Lung (tissue), 12 donors: ENCODE measurements around the gene RPH3AL. TPM values are rescaled to one million over a fixed set of nuclear protein-coding genes. Genes with fewer than 3 reads are reported as not detected.

Source experiments
- ATAC-seq: fragments of 200-7000 bp; cut with Tn5 transposase; one replicate; pipeline ENCODE4 v1.9.1; 2020; ENCODE audit warnings: moderate number of reproducible peaks; ENCODE audit not compliant: insufficient read depth, low FRiP score
- DNase-seq, 3 donors: peaks; one replicate each; pipeline ENCODE4 v3.0.0-alpha.2; 2013 to 2017
- H3K27ac ChIP-seq, 2 donors: one replicate each; pipeline ENCODE4 v1.5.1; 2013; ENCODE audit warnings: mild to moderate bottlenecking in 2 of 2, moderate library complexity in 2 of 2, control low read depth in 1 of 2, inconsistent platforms in 1 of 2, low read depth in 1 of 2, low read length in 1 of 2
- H3K27me3 ChIP-seq, 3 donors: one replicate each; pipeline ENCODE4 v1.5.1; 2013; ENCODE audit warnings: low read length in 2 of 3; ENCODE audit not compliant: control insufficient read depth in 3 of 3, insufficient read depth in 3 of 3
- H3K36me3 ChIP-seq, 4 donors: one replicate each; pipeline ENCODE4 v1.5.1; 2013; ENCODE audit warnings: low read length in 4 of 4, mild to moderate bottlenecking in 1 of 4, moderate library complexity in 1 of 4; ENCODE audit not compliant: control insufficient read depth in 4 of 4, insufficient read depth in 4 of 4
- H3K4me1 ChIP-seq, 5 donors: one replicate each; pipeline ENCODE4 v1.5.1; 2013; ENCODE audit warnings: low read length in 5 of 5, mild to moderate bottlenecking in 2 of 5, moderate library complexity in 1 of 5; ENCODE audit not compliant: control insufficient read depth in 5 of 5, insufficient read depth in 5 of 5
- H3K4me3 ChIP-seq: one replicate; pipeline ENCODE4 v1.5.1; 2013; ENCODE audit warnings: mild to moderate bottlenecking, control low read depth, moderate library complexity
- H3K9ac ChIP-seq, 2 donors: one replicate each; pipeline ENCODE4 v1.5.1; 2013; ENCODE audit warnings: low read length in 2 of 2, control low read depth in 1 of 2; ENCODE audit not compliant: insufficient read depth in 1 of 2
- H3K9me3 ChIP-seq, 4 donors: one replicate each; pipeline ENCODE4 v1.5.1; 2013; ENCODE audit warnings: low read length in 3 of 4, mild to moderate bottlenecking in 1 of 4, moderate library complexity in 1 of 4; ENCODE audit not compliant: control insufficient read depth in 4 of 4, insufficient read depth in 3 of 4
- CTCF ChIP-seq: IDR thresholded peaks from 2 replicates; pipeline ENCODE4 v1.5.1; 2012; ENCODE audit warnings: mild to moderate bottlenecking; ENCODE audit errors: control extremely low read depth, extremely low read depth
- WGBS, 2 donors: extraction: QIAGEN DNeasy Blood & Tissue Kit; methylation state at CpG; one replicate each; pipeline ENCODE4 v1.1.7; 2013; 5-methylcytosine and 5-hydroxymethylcytosine counted together
- polyA plus RNA-seq, 2 donors: library from polyadenylated mRNA; stranded (reverse); fragments of 200-250 nt; gene quantifications; one replicate each; pipeline ENCODE4 v1.2.1, GENCODE V29; 2013
- total RNA-seq, 2 donors: library from RNA; depleted of rRNA in 1 of 2; stranded (reverse); fragments of >200 nt in 1 of 2; gene quantifications; one replicate each; pipeline ENCODE4 v1.2.1, GENCODE V29; 2014 to 2021
- donor health status: control.
- donor health status: control.
- donor health status: Bipolar disorder and iron deficiency.
- donor health status: healthy.
- donor health status: DM: yes; HTN: yes; CAD: no.

The RPH3AL gene
- total and polyA plus RNA-seq, 4 donors: 19.5 to 76.6 (median 21.6) TPM

GRCh38 chr17:379531-380465, 27.2 kb upstream of the RPH3AL start:
- Histone ChIP-seq H3K4me3 (no peak overlapping the region), H3K4me1 (peaks cover 0 to 3% (median 0%) of the 10 kb centered on the region in 5 donors), H3K9me3 (no peaks in the 10 kb centered on the region), H3K36me3 (no peaks in the 10 kb centered on the region), H3K27ac (no peak overlapping the region), H3K9ac (no peak overlapping the region), H3K27me3 (peaks cover 0 to 17% (median 11%) of the 10 kb centered on the region in 3 donors)
- 78 to 84% methylated on average over 28 of the region's 28 CpGs for WGBS, 2 donors
- peak in 1 of 3 donors; percentile 19 for DNase-seq
- ATAC-seq: no peak
- TF ChIP-seq CTCF: no peak

GRCh38 chr17:378068-378467, 25.5 kb upstream of the RPH3AL start:
- Histone ChIP-seq H3K9ac (no peak overlapping the region), H3K27me3 (peaks cover 0 to 15% (median 4%) of the 10 kb centered on the region in 3 donors), H3K4me1 (peaks cover 0 to 3% (median 0%) of the 10 kb centered on the region in 5 donors), H3K27ac (no peak overlapping the region), H3K9me3 (no peaks in the 10 kb centered on the region), H3K36me3 (no peaks in the 10 kb centered on the region), H3K4me3 (no peak overlapping the region)
- ATAC-seq: no peak
- DNase-seq: no peak
- TF ChIP-seq CTCF: no peak
- 63 to 72% methylated on average over 5 of the region's 5 CpGs for WGBS, 2 donors

- no peak for TF ChIP-seq CTCF
- no peaks in the 10 kb centered on the region for H3K36me3 ChIP-seq
- no peak overlapping the region for H3K9ac ChIP-seq
- no peak for ATAC-seq
- H3K27ac ChIP-seq: no peak overlapping the region
- H3K4me3 ChIP-seq: no peak overlapping the region
- peaks cover 0 to 11% (median 4%) of the 10 kb centered on the region in 3 donors for H3K27me3 ChIP-seq
- H3K4me1 ChIP-seq: peaks cover 0 to 1% (median 0%) of the 10 kb centered on the region in 5 donors
- WGBS, 2 donors: 53 to 55% methylated on average over 14 of the region's 14 CpGs
- no peaks in the 10 kb centered on the region for H3K9me3 ChIP-seq
- no peak for DNase-seq
These were observed 24.6 kb upstream of the RPH3AL start for GRCh38 chr17:376936-377863.
